ENCODE measurements around the gene PCSK4.

GRCh38 chr19:1446713-1447481, 43.3 kb downstream of the PCSK4 start:
- no peak for TF ChIP-seq CTCF (CRISPR knock-in tag; IDR thresholded peaks at IDR 0.05)
- TF ChIP-seq MAX (IDR thresholded peaks at IDR 0.05) = no peak
- no peak for TF ChIP-seq MAFK (conservative IDR thresholded peaks at IDR 0.05 in 1 of 2, IDR thresholded peaks at IDR 0.05 in 1 of 2; ENCODE audit: low read length in 2 of 2)
- no peak for TF ChIP-seq JUN (CRISPR knock-in tag; IDR thresholded peaks at IDR 0.05)

All from HepG2 (cell line).